Left lung (tissue), 10 donors: ENCODE data around the gene SLC25A38. TPM values are rescaled to one million over a fixed set of nuclear protein-coding genes. Genes with fewer than 3 reads are reported as not detected.
A peak's percentile ranks its signal among the peaks of the same experiment; 100 is the strongest.
"Not testable (repeated sequence)": the region's sequence is repeated elsewhere in the genome, so short reads cannot be mapped to it uniquely, and the experiment has no call there.

Experiments used
- ATAC-seq: fragments of 200-7000 bp; cut with Tn5 transposase; one replicate; pipeline ENCODE4 v1.9.1; 2020; ENCODE audit warnings: moderate library complexity
- DNase-seq, 4 donors: peaks; one replicate each; pipeline ENCODE4 v3.0.0-alpha.2; 2013 to 2020
- H3K27ac ChIP-seq, 2 donors: fragments of 200-600 bp; sonication (generic) in 1 of 2; one replicate each; pipeline versions ENCODE4 v1.5.0 to v1.8.0; 2020 to 2021
- H3K27me3 ChIP-seq, 2 donors: fragments of 200-600 bp; sonication (generic) in 1 of 2; one replicate each; pipeline versions ENCODE4 v1.5.0 to v1.8.0; 2020 to 2021
- H3K36me3 ChIP-seq, 2 donors: fragments of 200-600 bp; sonication (generic) in 1 of 2; one replicate each; pipeline versions ENCODE4 v1.5.0 to v1.8.0; 2020 to 2021
- H3K4me1 ChIP-seq, 2 donors: fragments of 200-600 bp; one replicate each; pipeline ENCODE4 v1.8.0; 2021
- H3K4me3 ChIP-seq, 2 donors: fragments of 200-600 bp; sonication (generic) in 1 of 2; one replicate each; pipeline versions ENCODE4 v1.5.0 to v1.8.0; 2020 to 2021; ENCODE audit warnings: mild to moderate bottlenecking in 1 of 2
- H3K9me3 ChIP-seq, 2 donors: fragments of 200-600 bp; sonication (generic) in 1 of 2; one replicate each; pipeline versions ENCODE4 v1.5.0 to v1.8.0; 2020 to 2021
- CTCF ChIP-seq, 2 donors: fragments of 200-600 bp; sonication (generic) in 1 of 2; IDR thresholded peaks; one replicate each; pipeline versions ENCODE4 v1.5.0 to v1.8.0; 2021; ENCODE audit warnings: antibody characterized with exemption in 2 of 2
- intact Hi-C, 2 donors: fragments of 100-400 bp; cut with DNase I; formaldehyde crosslinking; loops; one replicate each; pipeline versions ENCODE4 v1.11.2 to v1.14.2; 2022
- polyA plus RNA-seq, 6 donors: library from polyadenylated mRNA; unstranded; fragments of 120-200 nt; gene quantifications; one replicate each; pipeline ENCODE4 v1.2.1, GENCODE V29; 2013; ENCODE audit not compliant: insufficient read length in 6 of 6
- total RNA-seq, 2 donors: library from RNA; stranded (reverse); fragmentation: NEBNext Ultra II Directional; extraction: Animal tissue kit (Norgen Biotek cat#: 25700); gene quantifications; one replicate each; pipeline ENCODE4 v1.2.1, GENCODE V29; 2021
- donor health status: DM: no; HTN: yes; CAD: no.
- donor health status: DM: no; HTN: no; CAD: no.

SLC25A38 gene
- total and polyA plus RNA-seq, 8 donors, result 28.9 to 41.5 (median 37.3) TPM

DNA sequence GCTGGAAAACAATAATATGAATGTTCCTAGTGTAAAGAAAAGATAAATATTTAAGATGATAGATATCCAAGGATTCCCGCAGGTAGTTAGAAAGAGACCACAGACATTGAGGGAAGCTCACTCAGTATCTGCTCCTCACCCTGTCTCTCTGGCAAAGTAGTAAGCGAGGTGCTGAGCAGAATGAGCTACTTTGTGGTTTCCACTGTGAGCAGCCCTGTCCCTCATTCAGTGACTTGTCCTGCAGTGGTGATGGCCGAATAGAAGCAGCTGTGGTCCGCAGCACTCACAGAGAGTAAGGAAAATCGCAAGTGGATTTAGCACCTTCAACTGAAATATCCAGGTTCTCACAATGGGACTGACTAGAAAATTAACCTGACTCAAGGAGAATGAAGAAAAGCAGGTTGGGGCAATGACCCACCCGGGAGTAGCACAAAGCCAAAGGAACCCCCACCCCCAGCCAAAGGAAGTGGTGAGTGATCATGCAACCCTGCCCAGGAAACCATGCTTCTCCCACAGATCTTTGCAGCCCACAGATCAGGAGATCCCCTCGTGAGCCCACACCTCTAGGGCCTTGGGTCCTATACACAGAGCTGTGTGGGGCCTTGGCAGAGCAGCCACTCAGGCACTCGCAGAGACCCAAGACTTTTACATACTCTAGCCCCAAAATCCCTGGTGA is 21.8 kb upstream of the SLC25A38 start:
- H3K27me3 ChIP-seq, result no peaks in the 10 kb centered on the region
- no peaks in the 10 kb centered on the region for H3K4me1 ChIP-seq
- H3K27ac ChIP-seq, result no peak overlapping the region
- TF ChIP-seq CTCF (IDR thresholded peaks at IDR 0.05), result no peak
- intact Hi-C loops, result no loop called here
- DNase-seq (no peak), ATAC-seq (no peak)
- H3K9me3 ChIP-seq, result no peaks in the 10 kb centered on the region
- H3K4me3 ChIP-seq, result no peak overlapping the region
- no peaks in the 10 kb centered on the region for H3K36me3 ChIP-seq

DNA sequence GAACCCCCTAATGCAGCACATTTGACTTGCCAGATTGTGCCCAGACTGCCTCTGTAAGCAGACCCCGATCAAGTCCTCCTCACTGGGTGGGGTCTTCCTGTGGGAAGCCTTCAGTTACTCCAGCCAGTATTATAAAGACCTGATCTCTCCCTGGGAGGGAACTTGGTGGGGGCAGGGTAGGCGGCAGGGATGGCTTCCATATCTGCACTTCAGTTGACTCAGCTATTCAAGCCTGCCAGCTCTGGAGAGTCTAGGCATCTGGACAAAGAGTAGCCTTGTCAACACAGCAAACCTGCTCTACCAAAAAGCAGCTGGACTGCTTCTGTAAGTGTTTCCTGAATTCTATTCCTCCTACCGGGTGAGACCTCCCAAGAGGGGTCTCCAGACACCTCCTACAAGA is 21.0 kb upstream of the SLC25A38 start:
- Histone ChIP-seq H3K9me3 (no peaks in the 10 kb centered on the region), H3K4me3 (no peak overlapping the region), H3K4me1 (no peaks in the 10 kb centered on the region), H3K36me3 (no peaks in the 10 kb centered on the region), H3K27ac (peak overlapping the region in 1 of 2 donors; percentile 19), H3K27me3 (no peaks in the 10 kb centered on the region)
- DNase-seq, result peak in 2 of 4 donors; percentile 19 to 50
- intact Hi-C loops, result no loop called here
- peak; percentile 96 for ATAC-seq
- TF ChIP-seq CTCF (IDR thresholded peaks at IDR 0.05), result no peak

DNA sequence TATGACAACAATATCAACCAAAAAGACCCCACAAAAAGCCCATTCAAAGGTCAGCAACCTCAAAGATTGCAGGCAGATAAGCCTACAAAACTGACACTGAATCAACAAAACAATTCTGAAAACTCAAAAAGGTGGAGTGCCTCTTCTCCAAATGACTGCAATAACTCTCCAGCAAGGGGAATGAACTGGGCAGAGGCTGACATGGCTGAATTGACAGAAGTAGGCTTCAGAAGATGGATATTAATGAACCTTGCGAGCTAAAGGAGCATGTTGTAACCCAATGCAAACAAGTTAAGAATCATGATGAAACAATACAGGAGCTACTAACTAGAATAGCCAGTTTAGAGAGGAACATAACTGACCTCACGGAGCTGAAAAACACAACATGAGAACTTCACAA is 20.4 kb upstream of the SLC25A38 start:
- no peak for TF ChIP-seq CTCF (IDR thresholded peaks at IDR 0.05)
- no peak overlapping the region for H3K4me3 ChIP-seq
- ATAC-seq (peak; percentile 88), DNase-seq (no peak)
- no peaks in the 10 kb centered on the region for H3K36me3 ChIP-seq
- intact Hi-C loops, result no loop called here
- no peaks in the 10 kb centered on the region for H3K9me3 ChIP-seq
- no peaks in the 10 kb centered on the region for H3K4me1 ChIP-seq
- no peaks in the 10 kb centered on the region for H3K27me3 ChIP-seq
- peak overlapping the region in 1 of 2 donors; percentile 19 for H3K27ac ChIP-seq

DNA sequence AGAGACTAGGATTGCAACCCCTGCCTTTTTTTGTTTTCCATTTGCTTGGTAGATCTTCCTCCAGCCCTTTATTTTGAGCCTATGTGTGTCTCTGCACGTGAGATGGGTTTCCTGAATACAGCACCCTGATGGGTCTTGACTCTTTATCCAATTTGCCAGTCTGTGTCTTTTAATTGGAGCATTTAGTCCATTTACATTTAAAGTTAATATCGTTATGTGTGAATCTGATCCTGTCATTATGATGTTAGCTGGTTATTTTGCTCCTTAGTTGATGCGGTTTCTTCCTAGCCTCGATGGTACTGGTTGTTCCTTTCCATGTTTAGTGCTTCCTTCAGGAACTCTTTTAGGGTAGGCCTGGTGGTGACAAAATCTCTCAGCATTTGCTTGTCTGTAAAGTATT is 12.7 kb upstream of the SLC25A38 start:
- H3K36me3 ChIP-seq, H3K4me1 ChIP-seq, H3K27me3 ChIP-seq, ATAC-seq, H3K4me3 ChIP-seq, intact Hi-C loops, H3K27ac ChIP-seq, DNase-seq, H3K9me3 ChIP-seq: not testable (repeated sequence)

DNA sequence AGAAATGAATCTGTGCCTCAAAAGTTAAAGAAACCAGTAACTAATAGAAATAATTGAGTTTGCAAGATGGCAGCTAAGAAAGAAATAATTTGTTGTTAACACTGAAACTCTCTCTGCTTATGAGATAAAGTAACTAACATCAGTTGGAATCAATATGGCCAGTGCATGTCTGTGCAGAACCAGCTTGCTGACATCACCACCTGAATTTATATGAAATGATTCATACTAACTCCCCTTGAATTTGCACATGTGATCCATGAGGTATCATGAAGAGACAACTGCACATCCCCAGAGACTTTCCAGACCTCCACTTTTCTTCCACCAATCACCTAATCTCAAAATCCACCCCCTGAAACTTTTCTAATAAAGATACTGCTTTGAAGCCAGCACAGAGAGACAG is 10.3 kb upstream of the SLC25A38 start:
- DNase-seq (no peak), ATAC-seq (no peak)
- intact Hi-C loops, result no loop called here
- no peaks in the 10 kb centered on the region for H3K36me3 ChIP-seq
- no peaks in the 10 kb centered on the region for H3K9me3 ChIP-seq
- no peak overlapping the region for H3K4me3 ChIP-seq
- H3K4me1 ChIP-seq, result no peaks in the 10 kb centered on the region
- H3K27me3 ChIP-seq, result no peaks in the 10 kb centered on the region
- TF ChIP-seq CTCF (IDR thresholded peaks at IDR 0.05), result no peak
- H3K27ac ChIP-seq, result no peak overlapping the region
